Fibroblast of lung (primary cell): ENCODE measurements around the gene TNFRSF1A. TPM values are rescaled to one million over a fixed set of nuclear protein-coding genes. Genes with fewer than 3 reads are reported as not detected.

Source experiments
- DNase-seq, 2 donors: peaks; one replicate each; pipeline versions ENCODE4 v3.0.0 to v3.0.0-alpha.2; 2010; ENCODE audit warnings: low read depth in 2 of 2
- H2AFZ ChIP-seq: 2 replicates; pipeline ENCODE4 v1.5.1; 2012; ENCODE audit warnings: low read length, control low read depth, inconsistent platforms
- H3K27ac ChIP-seq: 2 replicates; pipeline ENCODE4 v1.5.1; 2011; ENCODE audit warnings: low read length, control low read depth; ENCODE audit not compliant: insufficient read depth
- H3K27me3 ChIP-seq: 2 replicates; pipeline ENCODE4 v1.5.1; 2011; ENCODE audit warnings: mild to moderate bottlenecking, low read length; ENCODE audit not compliant: control insufficient read depth, insufficient read depth
- H3K36me3 ChIP-seq: 2 replicates; pipeline ENCODE4 v1.5.1; 2011; ENCODE audit warnings: low read length; ENCODE audit not compliant: control insufficient read depth, insufficient read depth
- H3K4me1 ChIP-seq: 2 replicates; pipeline ENCODE4 v1.5.1; 2011; ENCODE audit warnings: low read length; ENCODE audit not compliant: control insufficient read depth, insufficient read depth; ENCODE audit errors: extremely low read depth
- H3K4me2 ChIP-seq: 2 replicates; pipeline ENCODE4 v1.5.1; 2011; ENCODE audit warnings: low read length, control low read depth; ENCODE audit not compliant: insufficient read depth; ENCODE audit errors: extremely low read depth
- H3K4me3 ChIP-seq, 4 experiments: fragments of 200-600 bp in 1 of 4; sonication (generic) in 1 of 4; replicated peaks in 1 of 4; 2 replicates each; pipeline ENCODE4 v1.5.1; 2011 to 2016; ENCODE audit warnings: low read length in 4 of 4, low read depth in 3 of 4, mild to moderate bottlenecking in 3 of 4, control low read depth in 2 of 4, inconsistent platforms in 1 of 4, mixed read lengths in 1 of 4; ENCODE audit not compliant: insufficient read depth in 1 of 4; ENCODE audit errors: control extremely low read depth in 1 of 4
- H3K79me2 ChIP-seq: 2 replicates; pipeline ENCODE4 v1.5.1; 2012; ENCODE audit warnings: mild to moderate bottlenecking, low read length, inconsistent platforms; ENCODE audit not compliant: control insufficient read depth, insufficient read depth
- H3K9ac ChIP-seq: 2 replicates; pipeline ENCODE4 v1.5.1; 2011; ENCODE audit warnings: mild to moderate bottlenecking, low read length, control low read depth; ENCODE audit not compliant: insufficient read depth
- H3K9me3 ChIP-seq: 2 replicates; pipeline ENCODE4 v1.5.1; 2012; ENCODE audit warnings: low read depth, low read length; ENCODE audit not compliant: control insufficient read depth, insufficient read depth
- H4K20me1 ChIP-seq: 2 replicates; pipeline ENCODE4 v1.5.1; 2011; ENCODE audit warnings: low read length; ENCODE audit not compliant: control insufficient read depth, insufficient read depth; ENCODE audit errors: extremely low read depth
- CTCF ChIP-seq, 2 donors: IDR thresholded peaks in 1 of 2; conservative IDR thresholded peaks in 1 of 2; 1 replicate in 1 of 2; 2 replicates in 1 of 2; pipeline ENCODE4 v1.5.1; 2011 to 2012; ENCODE audit warnings: low read length in 2 of 2, control low read depth in 1 of 2, inconsistent platforms in 1 of 2, low read depth in 1 of 2, mild to moderate bottlenecking in 1 of 2
- EZH2 ChIP-seq: IDR thresholded peaks from 2 replicates; pipeline ENCODE4 v1.5.1; 2012; ENCODE audit warnings: low read length, control low read depth, mild to moderate bottlenecking; ENCODE audit errors: missing control alignments
- polyA plus RNA-seq, 2 donors: library from polyadenylated mRNA; depleted of rRNA in 1 of 2; stranded (reverse) in 1 of 2; unstranded in 1 of 2; fragments of >200 nt; gene quantifications; 2 replicates each; pipeline ENCODE4 v1.2.1, GENCODE V29; 2011 to 2012; ENCODE audit warnings: missing spikeins in 1 of 2
- total RNA-seq: library from RNA; depleted of rRNA; stranded (reverse); fragments of >200 nt; gene quantifications from 2 replicates; pipeline ENCODE4 v1.2.1, GENCODE V29; 2014

Gene TNFRSF1A
- total and polyA plus RNA-seq, 2 donors (not counting 1 experiment from before 2014, with no cell fraction given): 157 to 257 TPM

DNA sequence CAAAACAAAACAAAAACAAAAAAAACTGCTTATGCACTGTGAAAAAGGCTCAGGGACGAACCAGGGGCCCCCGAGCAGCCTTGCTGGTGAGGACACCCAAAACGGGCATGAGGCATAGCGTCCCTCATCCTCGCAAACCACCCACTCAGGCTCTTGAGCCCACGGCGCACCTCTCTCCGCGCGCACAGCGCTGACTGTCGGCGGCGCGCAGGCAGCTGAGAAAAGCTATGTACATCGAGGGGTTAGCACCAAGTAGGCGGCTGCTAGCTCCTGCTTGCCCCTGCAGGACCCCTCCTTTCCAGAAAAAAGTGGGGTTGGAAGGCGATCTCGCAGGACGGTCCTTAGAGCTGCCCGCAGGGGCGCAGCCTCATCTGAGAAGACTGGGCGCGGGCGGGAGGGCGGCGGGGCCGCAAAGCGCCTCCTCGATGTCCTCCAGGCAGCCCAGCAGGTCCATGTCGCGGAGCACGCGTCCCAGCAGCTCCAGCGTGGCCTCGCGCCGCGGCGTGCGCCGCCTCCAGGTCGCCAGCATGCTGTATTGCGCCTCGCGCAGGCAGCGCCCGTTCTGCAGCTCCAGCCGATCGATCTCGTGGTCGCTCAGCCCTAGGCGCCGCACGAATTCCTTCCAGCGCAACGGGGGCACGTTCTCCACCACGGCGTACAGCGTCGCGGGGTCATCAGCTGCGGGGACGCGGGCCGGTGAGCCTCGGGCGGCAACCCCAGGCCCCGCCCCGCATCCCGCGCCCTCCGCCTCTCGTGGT is 12.8 kb downstream of the TNFRSF1A start:
- TF ChIP-seq CTCF (conservative IDR thresholded peaks at IDR 0.05 in 1 of 2, IDR thresholded peaks at IDR 0.05 in 1 of 2; ENCODE audit: low read depth in 1 of 2, low read length in 2 of 2) (no peak), EZH2 (no peak)
- H3K4me1 ChIP-seq: peaks cover 45% of the 10 kb centered on the region
- H3K4me3 ChIP-seq: no peak overlapping the region
- H3K27me3 ChIP-seq: no peaks in the 10 kb centered on the region
- no peak for DNase-seq
- H2AFZ ChIP-seq: no peak overlapping the region
- H3K9ac ChIP-seq: no peak overlapping the region
- H3K9me3 ChIP-seq: no peaks in the 10 kb centered on the region
- H3K4me2 ChIP-seq: no peak overlapping the region
- H4K20me1 ChIP-seq: no peaks in the 10 kb centered on the region
- peaks cover 58% of the 10 kb centered on the region for H3K36me3 ChIP-seq
- H3K27ac ChIP-seq: no peak overlapping the region
- peaks cover 43% of the 10 kb centered on the region for H3K79me2 ChIP-seq

DNA sequence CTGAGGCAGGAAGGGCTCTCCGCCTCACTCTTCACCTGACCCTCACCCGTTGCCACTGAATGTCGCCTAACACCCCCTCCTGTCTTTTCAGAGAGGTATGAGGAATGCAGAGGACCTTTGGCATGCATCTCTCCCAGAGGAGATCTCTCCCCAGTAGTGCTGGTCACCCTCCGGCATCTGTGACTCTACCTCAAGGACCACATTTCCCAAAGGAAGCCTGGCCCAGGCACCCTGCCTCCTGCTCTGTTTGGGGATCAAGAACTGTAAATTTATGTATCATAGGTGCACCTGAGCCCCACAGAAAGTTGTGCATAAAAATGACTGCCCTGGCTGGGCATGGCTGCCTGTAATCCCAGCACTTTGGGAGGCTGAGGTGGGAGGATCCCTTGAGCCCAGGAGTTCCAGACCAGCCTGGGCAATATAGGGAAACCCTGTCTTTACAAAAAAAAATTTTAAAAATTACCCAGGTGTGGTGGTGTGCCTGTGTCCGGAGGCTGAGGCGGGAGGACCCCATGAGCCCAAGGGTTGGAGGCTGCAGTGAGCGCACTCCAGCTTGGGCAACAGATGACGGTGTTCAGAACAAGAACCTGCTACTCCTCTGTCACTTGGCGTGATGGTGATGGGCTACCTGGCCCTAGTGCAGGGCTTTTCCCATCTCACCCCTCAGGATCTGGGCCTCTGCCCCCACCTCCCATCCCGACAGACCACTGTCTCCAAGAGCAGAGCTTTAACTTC is 13.7 kb downstream of the TNFRSF1A start:
- no peak overlapping the region for H3K4me3 ChIP-seq
- DNase-seq: no peak
- no peak overlapping the region for H2AFZ ChIP-seq
- no peak overlapping the region for H3K9ac ChIP-seq
- peaks cover 51% of the 10 kb centered on the region for H3K36me3 ChIP-seq
- peaks cover 34% of the 10 kb centered on the region for H3K79me2 ChIP-seq
- H3K27ac ChIP-seq: no peak overlapping the region
- no peaks in the 10 kb centered on the region for H3K27me3 ChIP-seq
- H4K20me1 ChIP-seq: no peaks in the 10 kb centered on the region
- no peaks in the 10 kb centered on the region for H3K9me3 ChIP-seq
- no peak overlapping the region for H3K4me2 ChIP-seq
- H3K4me1 ChIP-seq: peaks cover 42% of the 10 kb centered on the region
- TF ChIP-seq EZH2 (no peak), CTCF (conservative IDR thresholded peaks at IDR 0.05 in 1 of 2, IDR thresholded peaks at IDR 0.05 in 1 of 2; ENCODE audit: low read depth in 1 of 2, low read length in 2 of 2) (no peak)

DNA sequence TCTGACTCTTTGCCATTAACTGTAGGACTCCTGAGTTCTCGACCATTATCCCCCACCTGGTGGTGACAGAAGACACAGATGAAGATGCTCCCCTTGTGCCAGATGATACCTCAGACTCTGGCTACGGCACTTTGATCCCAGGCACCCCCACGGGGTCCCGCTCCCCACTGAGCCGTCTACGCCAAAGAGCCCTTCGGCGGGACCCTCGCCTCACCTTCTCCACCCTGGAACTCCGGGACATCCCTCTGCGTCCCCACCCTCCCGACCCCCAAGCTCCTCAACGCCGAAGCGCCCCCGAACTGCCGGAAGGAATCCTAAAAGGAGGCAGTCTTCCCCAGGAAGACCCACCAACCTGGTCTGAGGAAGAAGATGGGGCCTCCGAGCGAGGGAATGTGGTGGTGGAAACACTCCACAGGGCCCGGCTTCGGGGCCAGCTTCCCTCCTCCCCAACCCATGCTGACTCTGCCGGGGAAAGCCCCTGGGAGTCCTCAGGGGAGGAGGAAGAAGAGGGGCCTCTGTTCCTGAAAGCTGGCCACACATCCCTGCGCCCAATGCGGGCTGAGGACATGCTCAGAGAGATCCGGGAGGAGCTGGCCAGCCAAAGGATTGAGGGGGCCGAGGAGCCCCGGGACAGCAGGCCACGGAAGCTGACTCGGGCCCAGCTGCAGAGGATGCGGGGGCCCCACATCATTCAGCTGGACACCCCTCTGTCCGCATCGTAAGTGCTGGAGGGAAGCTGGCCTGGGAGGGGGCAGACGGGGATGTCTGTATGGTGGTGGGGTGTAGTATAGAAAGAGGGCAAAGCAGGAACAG is 14.4 kb downstream of the TNFRSF1A start:
- Histone ChIP-seq H3K27ac (no peak overlapping the region), H3K36me3 (peaks cover 45% of the 10 kb centered on the region), H4K20me1 (no peaks in the 10 kb centered on the region), H2AFZ (no peak overlapping the region), H3K4me1 (peaks cover 37% of the 10 kb centered on the region), H3K4me2 (no peak overlapping the region), H3K79me2 (peaks cover 27% of the 10 kb centered on the region), H3K9ac (no peak overlapping the region), H3K9me3 (no peaks in the 10 kb centered on the region), H3K4me3 (no peak overlapping the region), H3K27me3 (no peaks in the 10 kb centered on the region)
- TF ChIP-seq CTCF (conservative IDR thresholded peaks at IDR 0.05 in 1 of 2, IDR thresholded peaks at IDR 0.05 in 1 of 2; ENCODE audit: low read depth in 1 of 2, low read length in 2 of 2): no peak
- no peak for TF ChIP-seq EZH2
- no peak for DNase-seq
